Measurements from ENCODE around the gene NNT.
"Not testable (repeated sequence)": the region's sequence is repeated elsewhere in the genome, so short reads cannot be mapped to it uniquely, and the experiment has no call there.

Gene NNT

DNA sequence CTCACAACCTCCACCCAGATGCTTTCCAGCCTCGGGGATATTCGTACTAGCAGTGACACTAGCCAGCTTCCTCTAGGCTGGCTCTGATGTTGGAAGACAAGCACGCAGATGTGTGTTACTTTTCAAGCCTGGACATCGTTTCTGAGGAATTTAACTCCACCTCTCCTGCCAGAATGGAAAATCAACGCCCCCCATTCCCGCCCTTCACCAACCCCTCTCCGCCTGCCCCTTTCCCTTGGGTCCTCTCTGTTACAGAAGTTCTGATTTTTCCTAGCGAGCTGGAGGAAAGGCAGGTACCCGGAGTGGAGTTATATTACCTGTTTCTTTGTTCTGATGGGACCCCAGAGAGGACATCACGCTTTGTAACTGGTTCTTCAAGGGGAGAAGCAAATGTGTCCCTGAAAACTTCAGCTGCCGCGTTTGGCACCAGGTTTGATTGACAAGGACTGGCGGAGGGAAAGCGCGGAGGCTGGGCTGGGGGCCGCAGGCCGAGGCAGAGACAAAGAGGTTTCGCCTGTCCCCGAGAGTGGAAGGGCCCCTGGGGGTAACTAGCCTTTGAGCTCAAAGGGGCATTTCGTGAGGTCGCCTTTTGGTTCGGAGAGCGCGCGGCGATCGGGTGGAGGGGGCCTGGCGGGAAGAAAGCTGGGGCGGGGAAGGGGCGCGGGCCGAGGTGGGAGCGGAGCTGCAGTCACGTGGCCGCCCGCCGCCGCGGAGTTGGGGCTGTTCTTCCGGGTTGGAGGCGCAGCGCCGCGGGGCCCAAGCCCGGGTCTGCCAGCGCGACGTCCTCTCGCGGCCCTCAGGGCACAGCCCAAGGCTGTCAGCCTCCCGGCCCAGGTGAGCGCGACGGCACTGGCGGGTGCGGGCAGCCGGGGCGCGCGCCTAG is at the start of gene NNT:
Gene NNT (plus strand): TSS at position 720 of the 883 bp plus-strand sequence. CDS start 6,016 bp downstream, outside the sequence.
- peak; percentile 68 for DNase-seq (ENCODE audit: low read depth)

DNA sequence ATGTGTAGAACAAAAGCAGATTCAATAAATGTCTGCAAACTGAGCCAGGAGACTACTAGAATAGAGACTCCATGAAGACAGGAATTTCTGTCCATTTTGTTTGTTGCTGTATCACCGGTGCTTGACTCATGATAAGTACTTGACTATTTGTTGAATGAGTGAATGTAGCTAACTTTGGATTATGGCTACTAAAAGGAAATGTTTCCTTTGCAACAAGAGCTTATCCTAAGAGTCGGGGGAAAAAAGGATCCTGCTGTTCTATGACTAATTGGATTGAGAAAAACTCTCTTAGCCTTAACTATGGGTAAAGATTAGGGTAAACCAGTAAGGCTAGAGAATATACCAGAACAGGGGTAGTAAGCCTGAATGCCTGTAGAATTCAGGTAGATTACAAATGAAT is 49.6 kb upstream of the NNT start:
- DNase-seq (ENCODE audit: low read depth) = peak; percentile 22

DNA sequence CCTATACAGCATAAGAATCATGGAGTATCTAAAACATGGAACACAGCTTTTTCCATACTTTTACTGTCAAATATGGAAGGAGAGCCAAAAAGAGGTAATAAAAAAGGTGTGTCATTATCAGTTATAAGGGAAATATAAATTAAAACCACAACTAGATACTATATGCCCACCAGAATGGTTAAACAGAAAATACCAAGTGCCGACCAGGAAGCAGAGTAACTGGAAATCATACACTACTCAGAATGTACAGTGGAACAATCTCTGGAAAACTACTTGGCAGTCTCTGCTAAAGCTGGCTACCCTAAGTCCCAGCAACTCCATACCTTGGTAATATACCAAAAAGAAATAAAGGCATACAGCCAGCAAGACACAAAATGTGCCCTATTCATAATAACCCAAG is 48.5 kb upstream of the NNT start:
- no peak for DNase-seq (ENCODE audit: low read depth)

DNA sequence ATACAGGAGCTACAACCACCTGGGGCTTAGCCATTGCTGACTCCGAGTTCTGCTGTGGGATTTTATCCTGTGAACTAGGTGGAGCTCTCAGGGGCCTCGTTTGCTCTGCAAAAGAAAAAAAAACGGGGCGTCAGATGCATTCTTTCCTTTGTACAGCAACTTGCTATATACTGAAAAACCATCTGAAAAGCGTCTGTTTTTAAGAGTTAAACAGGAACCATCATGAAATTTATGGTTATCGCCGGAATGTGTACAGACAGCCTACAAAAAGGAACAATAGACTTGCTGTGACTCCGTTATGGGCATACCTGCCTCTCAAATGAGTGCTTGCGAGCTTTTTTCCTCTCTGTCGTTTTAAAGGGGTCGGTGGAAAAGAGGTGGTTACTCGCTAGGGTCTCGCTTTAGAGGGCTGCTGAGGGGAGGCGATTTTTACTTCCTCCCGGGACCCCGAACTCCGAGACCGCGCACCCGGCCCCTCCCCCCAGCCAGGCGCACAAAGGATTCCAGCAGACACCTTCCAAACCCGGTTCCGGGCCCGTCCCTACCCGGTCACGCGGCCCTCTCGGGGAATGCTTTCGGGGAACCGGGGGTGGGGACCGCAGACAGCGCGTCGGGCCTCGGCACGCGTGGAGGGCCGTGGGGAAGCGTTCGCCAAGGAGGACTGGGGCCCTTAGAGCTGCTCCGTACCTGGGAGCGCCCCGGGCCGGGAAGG is 46.9 kb upstream of the NNT start:
- peak; percentile 46 for DNase-seq (ENCODE audit: low read depth)

DNA sequence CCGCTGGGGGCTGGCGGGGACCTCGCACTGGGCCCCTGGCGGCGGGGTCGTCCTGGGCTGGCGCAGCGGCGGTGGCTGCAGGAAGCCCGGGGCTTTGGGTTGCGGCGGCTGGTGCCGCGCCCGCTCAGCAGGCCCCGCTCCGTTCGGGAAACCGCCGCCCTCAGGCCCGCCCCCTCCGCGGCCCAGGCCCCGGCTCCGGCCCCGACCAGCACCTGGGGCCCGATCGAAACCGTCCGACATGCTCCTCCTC is 46.4 kb upstream of the NNT start:
- not testable (repeated sequence) for DNase-seq (ENCODE audit: low read depth)

DNA sequence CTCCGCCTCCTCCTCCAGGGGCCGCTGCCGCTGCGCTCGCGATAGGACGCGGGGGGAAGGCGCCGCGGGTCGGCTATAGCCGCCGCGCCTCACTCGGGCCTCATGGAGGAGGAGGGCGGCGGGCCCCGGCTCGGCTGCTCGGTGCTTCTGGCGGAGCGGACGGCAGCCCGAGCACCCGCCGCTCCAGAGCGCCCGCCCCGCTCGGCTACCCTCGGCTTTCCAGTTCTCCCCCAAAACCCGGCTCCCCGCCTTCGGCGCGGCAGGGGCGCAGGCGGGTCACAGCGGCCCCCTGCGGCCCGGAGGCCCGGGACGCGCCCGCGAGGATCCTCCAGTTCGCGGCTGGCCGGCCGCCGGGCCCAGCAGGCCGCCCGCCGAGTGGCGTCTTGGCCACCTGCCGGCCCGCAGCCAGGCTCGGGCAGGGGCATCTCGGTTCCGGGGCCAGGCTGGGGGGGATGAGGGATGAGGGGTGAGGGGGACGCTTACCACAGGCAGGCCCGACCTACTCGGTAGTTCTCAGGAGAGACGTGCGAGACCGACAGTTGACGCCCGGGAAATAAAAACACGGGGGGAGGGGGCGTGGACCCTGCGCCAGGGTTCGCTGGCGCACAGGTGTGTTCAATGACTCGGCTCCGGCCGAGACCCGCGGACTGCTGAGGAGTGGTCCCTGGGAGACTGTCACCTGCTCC is 46.0 kb upstream of the NNT start, which contains the start of gene PAIP1:
Gene PAIP1 (minus strand): TSS at position 221 of the 686 bp plus-strand sequence. CDS start 231 bp downstream, outside the sequence.
- DNase-seq (ENCODE audit: low read depth) = peak; percentile 89

DNA sequence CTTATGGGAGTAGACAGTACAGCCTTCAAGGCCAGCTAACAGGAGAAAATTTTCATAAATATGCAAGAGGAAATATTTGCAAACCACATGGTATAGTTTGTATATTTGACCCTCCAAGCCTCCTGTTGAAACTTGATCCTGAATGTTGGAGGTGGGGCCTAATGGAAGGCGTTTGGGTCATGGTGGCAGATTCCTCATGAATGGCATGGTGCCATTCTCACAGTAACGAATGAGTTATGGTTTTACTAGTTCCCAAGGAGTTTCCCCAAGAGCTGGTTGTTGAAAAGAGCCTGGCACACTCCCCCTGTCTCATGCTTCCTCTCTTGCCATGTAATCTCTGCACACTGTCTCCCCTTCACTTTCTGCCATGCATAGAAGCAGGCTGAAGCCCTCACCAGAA is 42.9 kb upstream of the NNT start:
- peak; percentile 93 for DNase-seq (ENCODE audit: low read depth)

DNA sequence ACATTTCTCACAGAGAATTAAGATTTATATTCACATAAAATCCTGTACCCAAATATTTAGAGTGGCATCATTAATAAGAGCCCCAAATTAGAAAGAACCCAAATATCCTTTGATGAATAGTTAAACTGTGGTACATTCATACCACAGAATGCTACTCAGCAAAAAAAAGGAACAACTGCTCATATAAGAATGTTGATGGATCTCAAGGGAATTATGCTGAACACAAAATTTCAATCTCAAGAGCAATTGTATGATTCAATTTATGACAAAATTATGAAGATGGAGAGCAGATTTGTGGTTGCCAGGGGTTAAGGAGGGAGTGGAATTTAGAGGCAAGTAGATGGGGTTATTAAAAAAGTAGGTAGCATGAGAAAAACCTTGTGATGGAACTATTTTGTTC is 41.6 kb upstream of the NNT start:
- DNase-seq (ENCODE audit: low read depth) = no peak

DNA sequence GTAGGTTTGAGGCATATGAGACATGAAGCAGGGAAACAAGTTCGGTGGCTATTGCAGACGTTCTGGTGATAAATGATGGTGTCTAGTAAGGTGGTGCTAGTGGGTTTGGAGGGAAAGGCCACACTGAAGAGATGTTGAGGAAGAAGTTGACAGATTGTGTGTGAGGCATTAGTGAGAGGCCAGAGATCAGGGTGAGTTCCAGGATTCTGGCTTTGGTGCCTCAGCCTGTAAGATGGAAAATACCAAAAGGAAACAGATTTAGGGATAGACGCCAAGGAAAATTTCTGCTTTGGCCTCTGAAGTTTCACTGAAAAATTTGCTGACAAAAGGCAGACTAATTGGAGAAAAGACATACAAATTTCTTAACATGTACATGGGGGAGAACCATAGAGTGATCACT is 39.7 kb upstream of the NNT start:
- DNase-seq (ENCODE audit: low read depth) = no peak

DNA sequence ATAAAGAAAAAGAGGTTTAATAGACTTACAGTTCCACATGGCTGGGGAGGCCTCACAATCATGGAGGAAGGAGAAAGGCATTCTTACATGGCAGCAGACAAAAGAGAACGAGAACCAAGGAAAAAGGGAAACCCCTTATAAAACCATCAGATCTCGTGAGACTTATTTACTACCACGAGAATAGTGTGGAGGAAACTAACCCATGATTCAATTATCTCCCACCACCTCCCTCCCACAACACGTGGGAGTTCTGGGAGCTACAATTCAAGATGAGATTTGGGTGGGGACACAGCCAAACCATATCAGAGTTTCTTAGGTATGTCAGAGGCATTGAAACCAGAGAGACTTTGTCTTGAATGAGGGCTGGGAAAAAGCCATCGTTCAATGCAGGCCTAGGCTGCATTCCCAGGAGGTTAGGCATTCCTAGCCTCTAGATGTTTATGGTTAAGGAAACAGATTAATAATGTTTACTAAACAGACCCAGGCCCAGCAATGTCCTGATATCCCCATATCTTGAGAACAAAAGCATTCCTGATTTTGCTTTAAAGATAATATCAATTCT is 38.6 kb upstream of the NNT start:
- DNase-seq (ENCODE audit: low read depth) = no peak

DNA sequence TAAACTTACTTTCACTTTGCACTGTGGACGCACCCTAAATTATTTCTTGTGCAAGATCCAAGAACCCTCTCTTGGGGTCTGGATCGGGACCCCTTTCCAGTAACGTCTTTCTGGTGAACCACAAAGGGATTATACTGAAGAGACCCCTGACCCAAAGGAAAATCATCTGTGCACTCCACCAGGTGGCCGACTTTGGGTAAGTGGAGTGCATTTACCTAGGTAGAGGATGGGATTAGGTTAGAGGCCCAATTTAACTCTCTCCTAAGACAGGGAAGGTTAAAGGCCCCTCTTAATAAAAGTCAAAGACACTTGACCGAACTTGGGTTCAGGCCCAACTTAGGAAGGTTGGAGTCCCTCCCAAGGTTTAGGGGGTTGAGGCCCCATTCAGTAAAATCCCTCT is 37.9 kb upstream of the NNT start:
- DNase-seq (ENCODE audit: low read depth) = no peak

DNA sequence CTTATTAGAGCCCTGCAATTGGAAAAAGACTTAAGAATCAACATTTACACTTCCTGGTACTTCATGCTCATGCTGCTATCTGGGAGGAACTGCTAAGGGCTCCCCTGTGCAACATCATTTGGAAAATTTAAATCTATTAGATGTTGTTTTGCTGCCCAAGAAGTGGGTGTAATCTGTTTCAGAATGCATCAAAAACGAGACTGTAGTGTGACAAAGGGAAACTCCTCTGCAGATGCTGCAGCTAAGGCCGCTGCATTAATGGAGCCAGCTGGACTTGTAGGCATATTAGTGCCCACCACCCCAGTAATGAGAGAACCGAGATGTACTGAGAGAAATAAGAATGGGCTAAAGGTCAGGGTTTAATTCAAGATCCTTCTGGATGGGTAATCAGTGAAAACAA is 35.0 kb upstream of the NNT start:
- no peak for DNase-seq (ENCODE audit: low read depth)

DNA sequence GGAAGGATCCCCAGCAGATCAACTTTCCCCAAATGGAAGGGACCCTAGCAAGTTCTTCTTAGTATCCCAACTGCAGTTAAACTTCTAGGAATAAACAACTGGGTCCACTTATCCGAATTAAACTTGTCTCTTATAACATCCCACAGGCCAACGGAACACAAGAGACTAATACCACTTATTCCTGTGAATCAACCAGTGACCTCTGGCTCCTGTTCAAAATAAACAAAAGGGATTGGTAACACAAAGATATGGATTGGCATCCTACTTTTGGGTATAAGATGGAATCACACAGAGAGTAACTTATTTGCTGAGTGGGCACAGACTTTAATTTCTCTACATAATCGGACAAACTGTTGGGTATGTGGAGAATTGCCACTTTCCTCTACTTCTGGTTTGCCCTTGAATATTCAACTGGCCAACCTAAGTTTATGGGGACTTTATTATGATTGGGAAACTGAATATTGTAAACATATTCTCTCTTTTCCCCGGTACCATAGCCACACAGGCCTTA is 33.7 kb upstream of the NNT start:
- DNase-seq (ENCODE audit: low read depth) = no peak

DNA sequence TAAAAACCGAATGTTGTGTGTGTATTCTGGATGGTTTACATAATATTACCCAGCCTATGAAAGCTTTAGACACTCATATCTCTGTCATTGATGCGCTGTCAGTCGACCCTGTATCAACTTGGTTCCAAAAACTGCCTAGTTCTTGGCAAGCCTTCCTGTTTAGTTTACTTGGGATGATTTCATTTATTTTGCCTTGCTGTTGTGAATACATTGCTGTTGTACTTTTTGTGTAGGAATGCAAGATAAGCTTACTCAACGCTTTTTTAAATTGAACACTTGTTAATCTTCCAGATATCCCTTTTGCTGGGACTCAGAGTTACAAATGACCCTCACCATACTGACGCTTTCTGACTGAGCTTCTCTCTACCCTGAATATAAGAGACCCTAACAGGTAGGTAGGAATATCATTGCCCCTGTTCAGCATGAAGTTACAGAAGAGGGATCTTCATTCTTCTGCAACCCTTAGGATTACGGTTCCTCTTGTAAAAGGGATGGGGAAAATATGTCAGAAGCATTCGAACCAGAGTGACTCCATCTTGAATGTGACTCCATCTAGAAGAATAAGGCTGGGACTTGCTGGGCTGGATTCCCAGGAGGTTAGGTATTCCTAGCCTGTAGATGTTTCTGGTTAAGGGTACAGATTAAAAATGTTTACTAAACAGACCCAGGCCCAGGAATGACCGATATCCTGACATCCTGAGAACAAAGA is 32.4 kb upstream of the NNT start:
- no peak for DNase-seq (ENCODE audit: low read depth)

DNA sequence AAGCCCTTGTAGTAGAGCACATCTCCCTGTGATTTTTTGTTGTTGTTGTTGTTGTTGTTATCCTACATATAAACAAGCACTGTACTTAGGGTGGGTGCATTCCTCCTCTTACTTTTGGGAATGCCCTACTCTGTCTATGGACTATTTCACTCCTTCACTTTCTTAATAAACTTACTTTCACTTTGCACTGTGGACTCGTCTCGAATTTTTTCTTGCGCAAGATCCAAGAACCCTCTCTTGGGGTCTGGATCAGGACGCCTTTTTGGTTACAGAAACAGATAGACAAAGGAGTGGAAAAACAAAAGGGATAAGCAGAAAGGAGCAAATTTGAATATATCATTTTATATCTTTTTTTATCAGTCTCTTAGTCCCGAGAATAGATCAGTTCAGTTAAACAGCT is 31.7 kb upstream of the NNT start:
- no peak for DNase-seq (ENCODE audit: low read depth)

DNA sequence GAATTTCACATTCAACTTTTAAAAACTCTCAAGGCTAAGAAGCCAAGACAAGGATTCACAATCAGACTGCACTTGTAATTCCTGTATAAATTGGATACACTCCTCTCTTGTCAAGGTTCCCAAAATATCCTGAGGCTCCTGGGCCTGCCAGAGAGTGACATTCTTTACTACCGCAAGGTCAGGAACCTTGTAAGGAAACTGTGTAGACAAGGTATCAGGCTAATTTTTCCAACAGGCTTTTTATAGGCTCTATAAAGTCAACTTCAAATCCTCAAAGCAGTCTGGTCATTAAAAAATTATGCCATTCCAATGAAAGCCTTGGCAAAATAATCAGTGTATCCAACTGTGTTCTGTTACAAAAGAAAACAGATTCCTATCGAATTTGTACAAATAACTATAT is 30.6 kb upstream of the NNT start:
- peak; percentile 42 for DNase-seq (ENCODE audit: low read depth)

DNA sequence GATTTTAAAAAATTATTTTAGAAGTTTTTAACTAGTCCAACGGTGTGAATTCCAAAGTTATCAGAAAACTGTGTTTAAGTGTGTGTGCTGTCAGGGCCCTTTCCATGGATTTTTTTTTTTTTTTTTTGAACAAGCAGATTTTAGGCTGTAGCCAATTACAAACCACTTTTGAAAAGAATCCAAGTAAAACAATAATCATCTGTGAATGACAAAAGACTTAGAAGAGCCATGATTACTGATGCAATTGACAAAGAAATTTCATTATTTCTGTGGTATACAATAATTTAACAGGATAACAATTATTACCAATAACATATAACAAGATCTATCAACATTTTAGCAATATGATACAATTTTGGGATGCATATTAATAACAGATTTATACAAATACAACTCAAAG is 29.9 kb upstream of the NNT start:
- DNase-seq (ENCODE audit: low read depth) = peak; percentile 66

DNA sequence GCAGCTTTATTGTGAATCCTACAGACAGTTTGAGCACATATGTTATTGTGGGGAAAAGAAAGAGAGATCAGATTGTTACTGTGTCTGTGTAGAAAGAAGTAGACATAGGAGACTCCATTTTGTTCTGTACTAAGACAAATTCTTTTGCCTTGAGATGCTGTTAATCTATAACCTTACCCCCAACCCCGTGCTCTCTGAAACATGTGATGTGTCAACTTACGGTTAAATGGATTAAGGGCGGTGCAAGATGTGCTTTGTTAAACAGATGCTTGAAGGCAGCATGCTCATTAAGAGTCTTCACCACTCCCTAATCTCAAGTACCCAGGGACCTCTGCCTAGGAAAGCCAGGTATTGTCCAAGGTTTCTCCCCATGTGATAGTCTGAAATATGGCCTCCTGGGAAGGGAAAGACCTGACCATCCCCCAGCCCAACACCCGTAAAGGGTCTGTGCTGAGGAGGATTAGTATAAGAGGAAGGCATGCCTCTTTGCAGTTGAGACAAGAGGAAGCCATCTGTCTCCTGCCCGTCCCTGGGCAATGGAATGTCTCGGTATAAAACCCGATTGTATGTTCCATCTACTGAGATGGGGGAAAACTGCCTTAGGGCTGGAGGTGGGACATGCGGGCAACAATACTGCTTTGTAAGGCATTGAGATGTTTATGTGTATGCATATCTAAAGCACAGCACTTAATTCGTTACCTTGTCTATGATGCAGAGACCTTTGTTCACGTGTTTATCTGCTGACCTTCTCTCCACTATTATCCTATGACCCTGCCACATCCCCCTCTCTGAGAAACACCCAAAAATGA is 22.4 kb upstream of the NNT start:
- not testable (repeated sequence) for DNase-seq (ENCODE audit: low read depth)

DNA sequence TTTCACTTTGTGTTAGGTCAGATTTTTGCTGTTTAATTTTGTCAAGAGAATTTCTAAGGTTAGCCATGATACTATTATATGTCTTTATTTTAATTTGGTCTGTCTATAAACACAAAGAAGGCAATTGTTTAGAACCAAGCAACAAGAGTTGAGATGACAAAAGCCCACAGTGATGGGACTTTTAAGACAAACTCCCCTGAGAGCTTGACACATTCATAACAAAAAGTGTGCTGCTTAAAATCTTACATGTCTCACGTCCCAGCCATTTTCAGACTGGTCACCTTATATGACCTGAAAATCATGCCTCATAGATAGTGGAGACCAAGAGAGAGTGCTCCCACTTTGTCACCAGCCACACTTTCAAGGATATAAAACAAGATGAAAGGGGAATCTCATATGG is 21.6 kb upstream of the NNT start:
- no peak for DNase-seq (ENCODE audit: low read depth)

DNA sequence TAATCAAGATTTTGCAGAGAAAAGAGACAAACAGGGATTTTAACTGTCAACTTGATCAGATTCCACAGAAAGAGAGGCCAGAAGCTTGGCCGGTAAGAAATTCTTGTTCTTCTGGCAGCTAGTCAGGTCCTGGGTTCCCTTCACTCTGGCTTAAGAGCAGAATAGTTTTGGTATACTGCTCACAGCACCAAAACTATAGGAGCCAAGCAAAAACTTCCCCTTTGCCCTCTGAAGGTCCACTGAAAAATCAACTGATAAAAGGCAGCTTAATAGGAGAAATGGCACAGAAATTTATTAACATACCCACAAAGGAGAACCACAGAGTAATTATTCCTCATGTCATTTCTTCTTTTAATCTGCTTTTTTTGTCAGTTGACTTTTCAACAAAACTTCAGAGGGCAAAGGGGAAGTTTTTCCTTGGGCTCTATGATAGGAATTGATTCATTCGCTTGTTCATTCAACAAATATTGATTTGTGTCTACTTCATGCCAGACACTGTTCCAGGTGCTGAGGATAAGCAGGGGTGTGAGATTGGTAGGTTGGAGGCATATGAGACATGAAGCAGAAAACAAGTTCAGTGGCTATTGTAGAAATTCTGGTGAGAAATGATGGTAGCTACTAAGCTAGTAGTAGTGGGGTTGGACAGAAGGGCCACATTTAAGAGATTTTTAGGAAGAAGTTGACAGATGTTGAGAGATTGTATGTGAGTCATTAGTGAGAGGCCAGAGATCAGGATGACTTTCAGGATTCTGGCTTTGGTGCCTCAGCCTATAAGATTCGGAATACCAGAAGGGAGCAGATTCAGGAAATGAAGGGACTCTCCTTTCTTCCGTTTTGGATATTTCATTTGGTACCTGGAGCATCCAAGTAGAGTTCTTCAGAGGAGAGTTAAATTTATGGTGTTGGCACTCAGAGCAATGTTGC is 20.6 kb upstream of the NNT start:
- no peak for DNase-seq (ENCODE audit: low read depth)

Data from EH (cell line).